NCI-H82 (cell line): ENCODE measurements around the gene AKAP8.
"Not testable (repeated sequence)": the region's sequence is repeated elsewhere in the genome, so short reads cannot be mapped to it uniquely, and the experiment has no call there.

Experiments used
- DNase-seq: peaks from one replicate; lab custom pipeline; 2025; lab: John Stamatoyannopoulos, UW

Gene AKAP8

DNA sequence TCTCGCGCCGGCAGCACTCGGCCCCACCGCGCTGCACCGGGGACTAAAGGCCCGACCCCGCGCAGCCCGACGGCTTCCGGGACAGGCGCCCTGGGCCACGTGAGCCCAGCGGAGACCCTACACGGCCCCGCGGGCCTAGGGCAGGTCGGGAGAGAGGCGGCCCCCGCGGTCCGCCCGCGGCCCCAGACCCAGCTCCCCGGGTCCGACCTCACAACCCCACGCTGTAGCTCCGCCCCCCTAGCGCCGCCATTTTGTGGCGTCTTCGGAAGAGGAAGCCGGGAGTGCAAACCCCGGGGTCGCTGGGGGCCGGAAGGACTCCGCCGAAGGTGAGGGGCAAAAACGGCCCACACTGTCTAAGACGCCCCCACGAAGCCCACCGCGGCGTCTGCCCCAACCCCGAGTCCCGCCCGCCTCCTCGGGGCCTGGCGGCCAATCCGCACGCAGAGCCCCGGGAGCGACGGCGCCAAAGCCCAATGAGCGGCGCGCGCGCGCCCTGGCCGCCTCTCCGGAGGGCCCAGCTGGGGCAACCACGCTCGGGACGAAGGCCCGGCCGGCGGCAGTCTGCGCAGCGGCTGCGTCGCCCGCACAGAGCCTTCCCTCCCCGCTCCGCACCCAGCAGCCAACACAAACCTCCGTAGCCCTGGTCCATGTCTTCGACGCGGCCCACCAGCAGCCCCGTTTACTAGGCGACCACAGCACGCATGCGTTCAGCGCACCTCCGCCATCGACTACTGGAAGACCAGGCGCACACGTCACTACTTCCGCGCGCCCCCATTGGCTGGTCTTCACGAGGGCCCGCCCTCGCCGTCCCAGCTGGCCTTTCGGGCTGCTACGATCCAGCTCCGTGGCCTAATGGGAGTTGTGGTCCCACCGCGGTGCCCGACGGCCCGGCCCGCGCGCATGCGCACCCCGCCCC, at the start of gene AKAP8:
AKAP8 (minus strand) TSS at position 705 of the 916 bp plus-strand sequence; CDS start at position 649, 56 bp downstream.
- DNase-seq: peak; percentile 100

DNA sequence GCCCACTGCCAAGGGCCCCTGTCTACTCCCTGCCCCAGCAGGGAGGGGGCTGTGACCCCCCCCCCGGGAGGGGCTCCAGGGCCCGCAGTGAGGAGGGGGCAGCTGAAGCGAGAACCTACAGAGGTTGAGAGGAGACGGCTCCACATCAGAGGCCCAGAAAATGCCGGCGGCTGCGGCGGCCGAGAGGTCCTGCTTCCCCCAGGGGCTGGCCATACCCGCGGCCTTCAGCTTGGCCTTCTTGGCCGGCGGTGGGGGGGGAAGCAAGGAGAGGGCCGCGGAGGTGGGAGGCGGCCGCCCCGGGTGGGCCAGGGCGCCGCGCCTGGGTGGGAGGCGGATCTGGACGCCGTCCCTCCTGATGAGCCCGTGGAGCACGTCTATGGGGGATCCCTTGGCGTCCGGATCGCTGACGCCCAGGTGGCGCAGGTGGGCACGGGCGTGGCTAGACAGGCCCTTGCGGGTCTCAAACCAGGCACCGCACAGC, 48.4 kb upstream of the AKAP8 start:
- DNase-seq: no peak

DNA sequence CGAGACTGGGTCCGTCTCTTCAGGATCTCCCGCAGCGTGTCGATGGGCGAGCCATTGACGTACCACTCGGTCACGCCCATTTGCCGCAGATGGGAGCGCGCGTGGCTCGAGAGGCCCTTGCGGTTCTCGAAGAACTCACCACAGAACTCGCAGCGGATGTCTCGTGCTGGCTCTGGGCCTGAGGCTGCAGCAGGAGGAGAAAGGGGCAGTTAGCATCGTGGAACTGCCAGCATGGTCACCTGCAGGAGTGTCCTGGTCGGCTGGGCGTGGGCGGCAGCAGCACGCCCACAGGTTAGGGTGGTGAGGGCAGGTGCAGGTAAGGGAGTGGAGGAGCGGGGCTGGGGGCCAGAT, 47.7 kb upstream of the AKAP8 start:
- DNase-seq: no peak

DNA sequence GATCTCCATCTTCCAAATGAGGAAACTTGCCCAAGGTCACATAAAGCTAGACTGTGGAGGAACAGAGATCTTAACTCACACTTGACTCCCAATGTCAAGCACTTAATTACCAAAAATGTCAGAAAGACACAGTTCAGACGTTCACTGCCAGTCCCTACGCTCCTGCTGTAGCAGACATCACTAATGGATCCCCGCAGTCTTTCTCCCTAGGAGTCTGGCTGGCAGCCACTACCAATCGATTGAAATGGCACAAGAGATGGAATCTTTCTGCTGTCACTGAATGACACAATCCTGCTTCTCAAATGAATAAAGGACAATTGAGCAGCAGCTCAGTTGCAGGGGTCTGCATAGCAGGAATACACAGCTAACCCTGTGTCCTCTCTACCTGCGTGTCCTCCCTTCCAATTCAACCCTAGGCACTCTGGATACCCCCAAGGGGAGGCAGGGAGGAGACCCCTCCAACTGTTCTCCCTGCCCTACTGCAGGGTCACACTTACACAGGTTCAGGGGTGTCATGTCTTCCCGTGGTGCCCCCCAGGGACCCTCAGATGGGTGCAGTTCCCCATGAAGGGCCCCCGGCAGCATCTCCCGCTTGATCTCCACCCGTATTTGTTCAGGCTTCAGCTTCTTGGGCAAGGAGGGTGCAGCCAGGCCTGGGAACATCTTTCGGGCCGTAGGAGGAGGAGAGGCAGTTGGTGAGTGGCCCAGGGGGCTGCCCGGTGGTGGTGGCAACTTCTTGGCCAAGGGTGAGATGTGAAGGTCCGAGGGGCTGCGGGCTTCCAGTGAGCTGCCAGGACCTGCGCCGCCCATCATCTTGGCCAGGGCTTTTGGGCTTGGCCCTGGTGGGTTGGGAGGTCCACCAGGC, 47.1 kb upstream of the AKAP8 start:
- DNase-seq: peak; percentile 25

DNA sequence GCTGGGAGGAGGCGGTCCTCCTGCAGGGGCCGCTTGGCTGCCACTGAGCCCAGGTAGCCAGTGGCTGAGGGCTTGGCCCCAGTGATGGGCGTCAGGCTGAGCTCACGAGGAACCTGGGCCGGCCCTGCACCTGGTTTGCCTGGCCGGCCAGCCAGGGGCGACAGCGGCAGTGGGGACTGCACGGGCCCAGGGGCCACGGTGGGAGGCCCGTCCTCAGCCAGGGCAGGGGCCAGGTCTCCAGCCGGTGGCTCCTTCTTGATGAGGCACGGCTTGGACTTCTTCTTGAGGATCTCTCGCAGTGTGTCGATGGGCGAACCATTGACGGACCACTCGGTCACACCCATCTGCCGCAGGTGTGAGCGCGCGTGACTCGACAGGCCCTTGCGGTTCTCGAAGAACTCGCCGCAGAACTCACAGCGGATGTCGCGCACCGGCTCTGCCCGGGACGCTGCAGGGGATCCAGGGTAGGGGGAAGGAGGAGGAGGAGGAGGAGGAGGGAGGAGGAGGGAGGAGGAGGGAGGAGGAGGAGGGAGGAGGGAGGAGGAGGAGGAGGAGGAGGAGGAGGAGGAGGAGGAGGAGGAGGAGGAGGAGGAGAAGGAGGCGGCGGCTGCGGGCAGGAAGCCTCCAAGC, 45.8 kb upstream of the AKAP8 start:
- DNase-seq: no peak

- DNase-seq: no peak
Observed at GRCh38 chr19:15424692-15425272, 45.2 kb upstream of the AKAP8 start.

- DNase-seq: no peak
Observed at GRCh38 chr19:15424121-15424520, 44.5 kb upstream of the AKAP8 start.

GRCh38 chr19:15423130-15423529, 43.5 kb upstream of the AKAP8 start:
- DNase-seq: no peak

DNA sequence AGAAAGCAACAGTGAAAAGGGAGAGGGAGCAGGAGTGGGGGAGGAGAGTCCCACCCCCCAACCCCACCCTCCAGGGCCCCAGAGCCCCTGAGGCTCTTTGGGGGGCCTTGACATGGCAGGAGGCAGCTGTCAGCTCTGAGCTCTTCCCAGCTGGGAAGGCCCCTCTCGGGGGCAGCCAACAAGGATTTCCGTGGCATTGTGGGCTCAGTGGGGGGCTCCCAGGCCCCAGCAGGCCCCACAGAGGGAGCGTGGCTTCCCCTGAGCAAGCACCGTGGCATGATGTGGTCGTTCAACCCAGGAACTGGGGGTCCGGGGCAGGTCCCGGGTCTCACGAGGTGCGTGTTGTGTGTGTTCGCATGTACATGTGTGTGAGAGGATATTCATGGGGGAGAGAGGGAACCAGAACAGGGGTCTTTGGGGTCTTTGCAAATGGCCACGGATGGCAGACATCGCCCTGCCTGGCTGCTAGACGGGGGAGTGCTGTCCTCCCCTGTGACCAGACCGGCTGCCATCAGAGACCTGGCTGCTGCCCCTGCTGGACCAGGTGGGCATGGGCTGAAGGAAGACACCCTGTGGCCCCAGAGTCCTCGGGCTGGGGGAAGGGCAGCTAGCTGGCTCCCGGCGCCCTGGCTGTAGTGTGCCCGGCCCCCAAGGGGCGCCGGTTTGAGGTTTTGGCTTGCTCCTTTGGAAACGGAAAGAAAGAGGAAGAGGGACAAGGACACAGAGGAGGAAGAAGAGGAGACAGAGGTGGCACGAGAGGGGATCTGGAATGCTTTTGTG, 42.9 kb upstream of the AKAP8 start:
- DNase-seq: no peak

DNA sequence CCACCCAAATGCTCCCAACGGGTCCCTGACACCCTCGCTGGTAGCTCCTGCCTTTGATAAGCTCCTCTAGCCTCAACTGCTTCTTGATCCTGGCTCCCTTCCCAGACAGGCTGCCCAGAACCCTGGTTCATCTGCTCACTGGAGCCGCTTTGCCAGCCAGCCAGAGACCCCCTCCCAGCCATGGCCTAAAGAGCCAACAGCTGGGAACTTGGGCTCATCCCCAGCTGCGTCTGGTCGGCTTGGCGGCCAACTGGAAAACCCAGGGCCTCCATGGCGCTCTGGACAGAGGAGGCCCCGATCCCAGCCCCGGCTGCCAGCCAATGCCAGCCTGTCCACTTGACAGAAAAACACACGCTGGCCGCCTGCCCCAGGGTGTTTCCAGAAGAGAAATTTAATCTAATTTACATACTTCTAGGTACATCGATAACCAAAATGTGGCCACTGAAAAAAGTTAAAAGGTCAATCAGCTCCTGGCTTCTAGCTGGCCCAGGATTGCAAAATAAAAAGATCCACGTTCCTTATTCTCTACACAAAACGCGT, 42.2 kb upstream of the AKAP8 start:
- DNase-seq: peak; percentile 62

GRCh38 chr19:15421136-15421695, 41.6 kb upstream of the AKAP8 start:
- no peak for DNase-seq

DNA sequence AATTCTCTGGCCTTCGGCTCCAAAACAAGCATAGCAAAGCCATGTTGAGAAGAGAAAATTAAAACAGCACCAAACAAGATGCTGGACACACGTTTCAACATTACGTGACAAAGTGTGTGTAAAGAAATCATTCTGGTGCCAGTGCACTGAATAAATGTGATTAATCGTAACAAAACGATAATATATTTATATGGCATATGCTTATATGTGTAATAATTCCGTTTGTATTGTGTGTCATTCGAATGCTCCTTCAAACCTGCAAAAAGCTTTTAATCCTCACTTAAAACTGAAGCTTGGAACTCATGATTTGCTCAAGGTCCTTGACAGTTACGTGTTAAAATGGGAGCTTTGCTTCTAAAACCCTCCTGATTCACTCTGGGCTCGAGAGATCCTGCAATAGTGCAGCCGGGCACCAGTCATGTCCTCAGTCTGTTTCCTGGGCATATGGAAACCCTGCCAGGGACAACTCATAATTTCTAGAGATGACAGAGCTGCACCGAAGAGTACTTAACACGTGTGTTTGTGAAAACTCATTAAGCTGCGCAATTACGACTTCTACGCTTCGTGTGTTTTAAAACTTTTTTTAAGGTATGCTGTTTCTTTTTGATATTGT, 39.9 kb upstream of the AKAP8 start:
- peak; percentile 41 for DNase-seq

GRCh38 chr19:15418579-15419412, 39.2 kb upstream of the AKAP8 start, which contains the start of gene AKAP8L:
Gene AKAP8L (minus strand): TSS chr19:15418988. CDS start chr19:15418923, 65 bp downstream.
- DNase-seq: peak; percentile 100

DNA sequence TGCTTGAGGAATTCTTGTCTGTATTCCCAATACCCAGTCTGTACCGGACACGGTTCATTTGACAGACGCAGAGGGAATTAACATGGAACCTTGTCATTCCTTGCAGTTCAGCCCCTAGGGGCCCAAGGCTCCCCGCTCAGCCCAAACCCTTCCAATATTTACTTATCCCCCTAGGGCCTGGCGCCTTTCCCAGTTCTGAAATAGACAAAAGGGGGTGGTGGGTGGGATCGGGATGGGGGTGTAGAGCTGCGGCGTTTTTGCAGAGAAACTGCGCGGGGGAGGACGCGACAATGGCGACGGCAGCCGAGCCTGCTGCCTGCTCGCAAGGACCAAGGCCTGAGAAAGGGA, 38.6 kb upstream of the AKAP8 start:
- peak; percentile 66 for DNase-seq

DNA sequence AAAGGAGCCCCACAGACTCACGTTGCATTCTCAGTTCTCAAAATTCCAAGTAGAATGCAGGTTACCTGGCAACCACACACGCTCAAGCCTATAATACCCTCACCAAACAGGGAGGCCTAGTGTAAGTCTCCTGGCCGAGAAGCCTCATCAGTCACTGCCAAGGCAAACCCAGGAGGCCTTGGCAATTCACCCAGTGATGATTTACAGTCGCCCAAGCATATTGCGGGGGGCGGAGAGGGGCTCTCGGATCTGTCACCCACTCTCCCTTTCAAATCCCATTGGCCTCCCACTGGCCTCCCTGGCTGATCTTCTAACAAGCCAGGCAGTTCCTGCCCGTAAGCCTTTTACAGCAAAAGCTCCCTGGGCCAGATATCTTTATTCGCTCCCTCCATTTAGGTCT, 38.1 kb upstream of the AKAP8 start:
- DNase-seq: peak; percentile 74

DNA sequence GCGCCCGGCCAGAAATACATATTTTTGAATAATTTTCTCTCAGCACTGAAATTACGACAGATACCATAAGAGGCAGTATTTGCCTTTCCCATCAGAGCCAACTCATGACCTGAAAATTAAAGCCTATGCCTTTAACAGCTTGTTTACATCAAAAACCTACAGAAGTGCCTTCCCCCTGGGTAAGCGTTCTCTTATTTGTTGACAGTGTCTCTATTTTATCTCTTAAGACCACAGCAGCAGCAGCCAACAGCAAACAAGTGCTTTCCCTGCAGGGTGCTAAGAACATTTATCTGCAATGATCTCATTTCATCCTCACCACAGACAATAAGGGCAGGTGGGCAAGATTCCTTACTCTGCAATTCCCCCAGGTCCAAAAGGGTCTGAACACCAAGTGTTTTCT, 33.2 kb upstream of the AKAP8 start:
- no peak for DNase-seq

DNA sequence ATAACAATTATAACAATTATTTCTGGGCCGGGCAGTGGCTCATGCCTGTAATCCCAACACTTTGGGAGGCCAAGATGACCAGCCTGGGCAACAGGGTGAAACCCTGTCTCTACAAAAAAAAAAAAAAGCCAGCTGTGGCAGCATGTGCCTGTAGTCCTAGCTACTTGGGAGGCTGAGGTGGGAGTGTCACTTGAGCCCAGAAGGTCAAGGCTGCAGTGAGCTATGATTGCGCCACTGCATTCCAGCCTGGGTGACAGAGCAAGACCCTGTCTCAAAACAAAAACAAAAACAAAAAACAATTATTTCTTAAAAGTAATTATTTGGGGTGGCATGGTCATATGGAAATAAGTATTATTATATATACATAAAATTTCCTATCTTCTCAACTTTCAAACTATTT, 31.8 kb upstream of the AKAP8 start:
- DNase-seq: not testable (repeated sequence)

DNA sequence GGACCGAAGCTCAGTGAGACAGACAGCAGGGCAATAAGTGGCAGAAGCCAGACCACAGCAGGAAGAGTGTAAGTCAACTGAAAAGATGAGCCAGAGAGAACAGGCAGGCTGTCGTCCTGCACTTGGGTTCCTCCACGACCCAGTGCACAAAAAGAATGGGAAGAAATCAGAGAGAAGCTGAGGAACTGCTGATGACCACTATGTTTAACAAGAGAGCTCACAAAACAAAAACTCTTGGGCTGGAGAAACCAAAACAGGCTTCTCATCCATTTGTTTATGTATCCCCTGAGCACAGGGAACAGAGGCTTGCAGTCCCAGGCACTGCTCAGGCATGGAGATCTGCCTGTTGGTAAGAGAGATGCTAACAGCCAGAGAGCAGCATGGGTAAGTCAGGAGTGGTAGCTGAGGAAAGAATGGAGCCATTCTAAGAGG, 25.2 kb upstream of the AKAP8 start:
- no peak for DNase-seq
